ENCODE measurements around the gene CDNF.

DNA sequence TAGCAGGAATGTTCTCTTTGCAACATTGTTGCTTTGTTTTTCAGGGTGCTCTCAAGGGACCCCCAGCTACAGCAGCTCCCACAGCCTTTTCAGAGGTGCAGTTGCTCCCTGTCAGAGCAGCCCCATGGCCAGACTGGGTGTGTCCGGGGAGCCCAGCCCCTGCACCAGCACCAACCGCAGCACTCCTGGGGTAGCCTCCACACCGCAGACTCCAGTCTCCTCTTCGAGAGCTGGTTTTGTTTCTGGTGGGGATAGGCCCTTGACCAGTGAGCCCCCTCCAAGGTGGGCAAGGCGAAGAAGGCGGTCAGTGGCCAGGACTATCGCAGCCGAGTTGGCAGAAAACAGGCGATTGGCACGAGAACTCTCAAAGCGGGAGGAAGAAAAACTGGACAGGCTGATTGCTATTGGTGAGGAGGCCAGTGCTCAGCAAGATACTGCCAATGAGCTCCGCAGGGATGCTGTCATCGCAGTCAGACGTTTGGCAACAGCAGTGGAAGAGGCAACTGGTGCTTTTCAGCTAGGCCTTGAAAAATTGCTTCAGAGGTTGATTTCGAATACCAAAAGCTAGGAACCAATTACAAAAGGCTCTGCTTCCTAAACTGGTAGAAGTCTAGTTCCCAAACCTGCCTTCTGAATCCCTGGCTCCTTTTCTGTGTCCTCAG lies 5.6 kb upstream of the CDNF start:
- no peak for TF ChIP-seq POLR2A (IDR thresholded peaks at IDR 0.05)
- TF ChIP-seq, protein P1, sequence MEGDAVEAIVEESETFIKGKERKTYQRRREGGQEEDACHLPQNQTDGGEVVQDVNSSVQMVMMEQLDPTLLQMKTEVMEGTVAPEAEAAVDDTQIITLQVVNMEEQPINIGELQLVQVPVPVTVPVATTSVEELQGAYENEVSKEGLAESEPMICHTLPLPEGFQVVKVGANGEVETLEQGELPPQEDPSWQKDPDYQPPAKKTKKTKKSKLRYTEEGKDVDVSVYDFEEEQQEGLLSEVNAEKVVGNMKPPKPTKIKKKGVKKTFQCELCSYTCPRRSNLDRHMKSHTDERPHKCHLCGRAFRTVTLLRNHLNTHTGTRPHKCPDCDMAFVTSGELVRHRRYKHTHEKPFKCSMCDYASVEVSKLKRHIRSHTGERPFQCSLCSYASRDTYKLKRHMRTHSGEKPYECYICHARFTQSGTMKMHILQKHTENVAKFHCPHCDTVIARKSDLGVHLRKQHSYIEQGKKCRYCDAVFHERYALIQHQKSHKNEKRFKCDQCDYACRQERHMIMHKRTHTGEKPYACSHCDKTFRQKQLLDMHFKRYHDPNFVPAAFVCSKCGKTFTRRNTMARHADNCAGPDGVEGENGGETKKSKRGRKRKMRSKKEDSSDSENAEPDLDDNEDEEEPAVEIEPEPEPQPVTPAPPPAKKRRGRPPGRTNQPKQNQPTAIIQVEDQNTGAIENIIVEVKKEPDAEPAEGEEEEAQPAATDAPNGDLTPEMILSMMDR (IDR thresholded peaks at IDR 0.05) = no peak

All from heart left ventricle (tissue), 13 donors.